HepG2 (cell line): ENCODE results near the gene FKBP10. TPM values are rescaled to one million over a fixed set of nuclear protein-coding genes. Genes with fewer than 3 reads are reported as not detected.

Source experiments
- BCLAF1 ChIP-seq: fragments of 450-650 bp; IDR thresholded peaks from 2 replicates; pipeline ENCODE4 v1.6.1; 2017; ENCODE audit warnings: mild to moderate bottlenecking
- ELF1 ChIP-seq: sonication (generic); formaldehyde crosslinking; IDR thresholded peaks from 2 replicates; pipeline ENCODE4 v1.4.0; 2020; ENCODE audit warnings: missing genetic modification reagents
- LRRFIP1 ChIP-seq: sonication (generic); formaldehyde crosslinking; conservative IDR thresholded peaks from 2 replicates; pipeline ENCODE4 v1.4.0; 2020; ENCODE audit warnings: missing genetic modification reagents
- SALL2 ChIP-seq: sonication (generic); formaldehyde crosslinking; IDR thresholded peaks from 2 replicates; pipeline ENCODE4 v1.8.1; 2023; ENCODE audit warnings: mild to moderate bottlenecking, missing genetic modification reagents, inconsistent platforms
- TBP ChIP-seq: sonication (generic); formaldehyde crosslinking; IDR thresholded peaks from 2 replicates; pipeline ENCODE4 v1.5.0; 2020; ENCODE audit warnings: missing genetic modification reagents
- ZNF136 ChIP-seq: sonication (generic); formaldehyde crosslinking; IDR thresholded peaks from 2 replicates; pipeline ENCODE4 v1.8.1; 2022; ENCODE audit warnings: low read depth, mild to moderate bottlenecking, moderate library complexity, missing genetic modification reagents
- ZNF276 ChIP-seq: sonication (generic); formaldehyde crosslinking; IDR thresholded peaks from 2 replicates; pipeline ENCODE4 v1.4.0; 2020; ENCODE audit warnings: mild to moderate bottlenecking, low read depth, missing genetic modification reagents
- ZNF280D ChIP-seq: sonication (generic); formaldehyde crosslinking; IDR thresholded peaks from 2 replicates; pipeline ENCODE4 v1.5.1; 2020; ENCODE audit warnings: mild to moderate bottlenecking, missing genetic modification reagents
- ZNF318 ChIP-seq: sonication (generic); formaldehyde crosslinking; IDR thresholded peaks from 2 replicates; pipeline ENCODE4 v1.4.0; 2020; ENCODE audit warnings: mild to moderate bottlenecking, missing genetic modification reagents
- polyA plus RNA-seq, 8 experiments: library from polyadenylated mRNA; depleted of rRNA in 3 of 8; stranded (reverse) in 7 of 8; unstranded in 1 of 8; fragments of >200 nt; fragmentation: Illumina TruSeq in 4 of 8; extraction: Trizol in 4 of 8; gene quantifications; 2 replicates each; pipeline versions ENCODE4 v1.2.1 to v1.2.3, GENCODE V29; 2011 to 2016; ENCODE audit warnings: low read depth in 4 of 8, missing spikeins in 1 of 8, mixed read lengths in 1 of 8; ENCODE audit not compliant: insufficient read depth in 1 of 8
- total RNA-seq, 5 experiments: library from RNA; depleted of rRNA; stranded (reverse); fragments of >200 nt; fragmentation: Illumina TruSeq; extraction: Trizol; gene quantifications; 2 replicates each; pipeline ENCODE4 v1.2.3, GENCODE V29; 2016; ENCODE audit warnings: low read depth in 1 of 5

Gene FKBP10
- total and polyA plus RNA-seq, 2 of the 13 experiments (the other 11 are each of a cell fraction or from before 2014, with no cell fraction given): 149 to 573 TPM

- TF ChIP-seq ZNF136 (CRISPR knock-in tag) (no peak), ZNF276 (CRISPR knock-in tag) (no peak), LRRFIP1 (no peak), ZNF318 (peak; percentile 70; the same call in 1 of the 2 replicates), ZNF280D (no peak), SALL2 (CRISPR knock-in tag) (peak; percentile 61; the same call in 1 of the 2 replicates), BCLAF1 (no peak), TBP (CRISPR knock-in tag) (no peak), ELF1 (CRISPR knock-in tag) (no peak)
Observed at GRCh38 chr17:41836550-41837196, 23.9 kb downstream of the FKBP10 start (continued).
